Activated naive CD4-positive, alpha-beta T cell treated with anti-CD3 and anti-CD28 coated beads, Interleukin-2, amount 10 ng/mL, durations not matched to agents 5 hours and 36 hours (primary cell): ENCODE results near the gene FBXO9. TPM values are rescaled to one million over a fixed set of nuclear protein-coding genes. Genes with fewer than 3 reads are reported as not detected.

Experiments
- total RNA-seq, 2 experiments: library from RNA; stranded (reverse); gene quantifications; one replicate each; pipeline ENCODE4 v1.2.3, GENCODE V29; 2021

Gene FBXO9
- total RNA-seq: 10 to 100 TPM; 71.5 to 72.2 TPM

DNA sequence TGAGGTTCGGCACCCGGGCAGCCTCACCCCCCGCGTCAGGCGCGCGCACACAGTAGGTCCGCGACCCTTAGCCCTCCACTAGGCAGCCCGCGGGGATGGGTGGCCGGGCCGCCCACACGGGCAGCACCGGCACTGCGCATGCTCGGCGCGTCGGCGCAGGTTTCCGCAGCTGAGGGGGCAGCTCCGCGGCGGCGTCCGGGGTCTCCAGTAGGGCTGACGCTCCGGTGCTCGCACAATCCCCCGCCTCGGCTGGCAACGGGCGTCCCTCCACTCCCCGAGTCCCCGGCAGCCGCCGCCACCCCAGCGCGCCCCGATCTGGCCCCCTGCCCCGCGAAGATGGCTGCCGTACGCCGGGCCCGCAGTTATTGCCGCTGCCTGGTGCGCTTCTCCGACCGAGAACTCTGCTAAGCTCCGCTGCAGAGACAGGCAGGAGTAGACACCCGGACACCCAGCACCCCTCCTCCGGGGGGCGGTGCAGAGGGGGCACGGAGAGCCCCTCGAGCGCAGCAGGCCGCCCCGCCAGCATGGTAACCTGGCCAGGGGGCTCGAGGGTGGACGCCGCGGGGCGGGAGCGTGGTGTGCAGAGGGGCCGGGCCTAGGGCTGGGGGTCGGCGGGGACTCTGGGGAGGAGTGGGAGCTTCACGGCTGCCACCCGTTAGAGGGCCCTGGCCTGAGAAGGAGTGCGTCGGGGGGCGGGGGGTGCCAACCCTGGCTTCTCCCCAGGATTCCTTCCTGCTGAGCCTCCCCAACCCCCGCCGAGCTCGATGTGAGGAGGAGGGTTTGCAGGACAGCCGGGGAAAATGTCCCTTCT is at the start of gene FBXO9:
TSS of gene FBXO9 (plus strand) at position 139 of the 811 bp plus-strand sequence. CDS start at position 525, 386 bp downstream.

DNA sequence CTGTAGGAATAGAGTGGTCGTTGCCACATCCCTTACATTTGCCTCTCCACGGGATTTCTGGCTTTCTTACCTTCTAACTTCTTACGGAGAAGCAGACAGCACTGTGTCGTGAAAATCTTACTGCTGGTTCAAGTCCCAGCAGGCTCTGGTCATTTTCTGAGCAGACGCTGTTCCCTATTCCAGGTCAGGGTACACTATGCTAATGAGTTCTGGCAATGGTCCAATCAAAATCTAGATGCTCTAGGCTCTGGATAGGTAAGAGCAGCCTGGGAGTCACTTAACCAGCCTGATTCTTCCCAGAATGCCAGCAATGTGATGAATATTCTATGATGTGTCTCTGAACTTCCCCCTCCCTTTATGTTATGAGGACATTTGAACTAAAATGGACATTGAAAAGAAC is 83.5 kb downstream of the FBXO9 start, which contains the start of gene GCM1:
TSS of gene GCM1 (minus strand) at position 158 of the 400 bp plus-strand sequence. CDS start 3,209 bp downstream, outside the sequence.

Other genes starting within 250 kb of the FBXO9 start
- gene GSTA5, start 224.6 kb upstream of the FBXO9 start, total RNA-seq: not detected
- not detected for gene GSTA3, start 155.7 kb upstream of the FBXO9 start, total RNA-seq
- gene GSTA4, start 70.1 kb upstream of the FBXO9 start, total RNA-seq: 1 to 10 TPM; 7.1 to 7.4 TPM
- 1 to 10 TPM; 8.0 to 8.6 TPM for gene CILK1, start 3.6 kb upstream of the FBXO9 start, total RNA-seq
- gene GCM1, start 83.4 kb downstream of the FBXO9 start, total RNA-seq: not detected